Measurements from ENCODE around the gene TIMM8B.

Gene TIMM8B, protein sequence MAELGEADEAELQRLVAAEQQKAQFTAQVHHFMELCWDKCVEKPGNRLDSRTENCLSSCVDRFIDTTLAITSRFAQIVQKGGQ

DNA sequence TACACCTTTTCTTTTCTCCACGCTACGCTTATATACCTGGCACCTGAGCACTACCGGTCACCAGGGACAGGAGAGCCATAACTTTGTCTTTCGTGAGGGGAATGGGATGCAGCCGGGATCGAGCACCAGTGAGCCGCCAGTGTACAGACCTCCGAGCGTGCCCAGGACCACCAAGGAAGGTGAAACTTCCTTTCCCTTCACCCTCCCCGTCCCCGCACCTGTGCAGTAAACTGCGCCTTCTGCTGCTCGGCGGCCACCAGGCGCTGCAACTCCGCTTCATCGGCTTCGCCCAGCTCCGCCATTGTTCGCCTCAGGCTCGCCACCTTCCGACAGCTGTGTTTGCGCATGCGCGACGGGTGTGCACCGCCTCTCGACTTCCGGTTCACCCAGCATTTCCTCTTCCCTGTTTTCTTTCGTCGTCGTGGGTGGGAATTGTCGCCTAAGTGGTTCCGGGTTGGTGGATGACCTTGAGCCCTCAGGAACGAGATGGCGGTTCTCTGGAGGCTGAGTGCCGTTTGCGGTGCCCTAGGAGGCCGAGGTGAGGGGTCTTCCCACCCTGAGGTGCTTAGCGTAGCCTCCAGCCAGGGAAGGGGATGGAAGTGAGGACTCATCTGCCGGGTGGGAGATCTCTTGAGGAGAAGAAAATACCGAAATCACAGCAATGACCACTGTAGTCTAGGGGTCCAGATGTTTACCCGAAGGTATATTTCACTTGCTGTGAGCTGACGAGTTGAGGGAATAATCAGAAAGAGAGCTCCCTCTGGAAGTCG, at the start of gene TIMM8B, which contains the start of gene SDHD:
Gene TIMM8B, minus strand, starts transcription at position 335 of the 770 bp plus-strand sequence. Its CDS starts 33 bp downstream, at position 302.
Gene SDHD, plus strand, starts transcription at position 452 of the 770 bp plus-strand sequence. Its CDS starts 35 bp downstream, at position 487.
- TF ChIP-seq, protein P1, sequence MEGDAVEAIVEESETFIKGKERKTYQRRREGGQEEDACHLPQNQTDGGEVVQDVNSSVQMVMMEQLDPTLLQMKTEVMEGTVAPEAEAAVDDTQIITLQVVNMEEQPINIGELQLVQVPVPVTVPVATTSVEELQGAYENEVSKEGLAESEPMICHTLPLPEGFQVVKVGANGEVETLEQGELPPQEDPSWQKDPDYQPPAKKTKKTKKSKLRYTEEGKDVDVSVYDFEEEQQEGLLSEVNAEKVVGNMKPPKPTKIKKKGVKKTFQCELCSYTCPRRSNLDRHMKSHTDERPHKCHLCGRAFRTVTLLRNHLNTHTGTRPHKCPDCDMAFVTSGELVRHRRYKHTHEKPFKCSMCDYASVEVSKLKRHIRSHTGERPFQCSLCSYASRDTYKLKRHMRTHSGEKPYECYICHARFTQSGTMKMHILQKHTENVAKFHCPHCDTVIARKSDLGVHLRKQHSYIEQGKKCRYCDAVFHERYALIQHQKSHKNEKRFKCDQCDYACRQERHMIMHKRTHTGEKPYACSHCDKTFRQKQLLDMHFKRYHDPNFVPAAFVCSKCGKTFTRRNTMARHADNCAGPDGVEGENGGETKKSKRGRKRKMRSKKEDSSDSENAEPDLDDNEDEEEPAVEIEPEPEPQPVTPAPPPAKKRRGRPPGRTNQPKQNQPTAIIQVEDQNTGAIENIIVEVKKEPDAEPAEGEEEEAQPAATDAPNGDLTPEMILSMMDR (IDR thresholded peaks at IDR 0.05): no peak

DNA sequence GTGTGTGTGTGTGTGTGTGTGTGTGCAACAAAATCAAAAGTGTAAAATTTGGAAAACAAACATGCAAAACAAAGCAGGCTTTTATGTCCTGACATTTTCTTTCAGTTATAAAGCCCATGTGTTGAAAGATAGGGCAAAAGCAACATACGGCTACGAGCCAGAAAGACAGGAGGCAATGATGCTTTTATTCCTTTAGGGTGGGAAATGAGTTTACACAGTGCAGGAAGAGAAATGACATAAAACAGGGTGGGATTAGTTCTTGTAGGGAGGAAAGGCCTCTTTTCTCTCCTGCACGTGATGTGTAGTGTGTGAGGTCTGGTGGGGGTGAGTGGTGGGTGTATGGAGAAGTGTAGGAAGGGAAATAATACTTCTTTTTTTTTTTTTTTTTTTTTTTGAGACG, 47.9 kb upstream of the TIMM8B start:
- TF ChIP-seq, protein P1 (IDR thresholded peaks at IDR 0.05): no peak

DNA sequence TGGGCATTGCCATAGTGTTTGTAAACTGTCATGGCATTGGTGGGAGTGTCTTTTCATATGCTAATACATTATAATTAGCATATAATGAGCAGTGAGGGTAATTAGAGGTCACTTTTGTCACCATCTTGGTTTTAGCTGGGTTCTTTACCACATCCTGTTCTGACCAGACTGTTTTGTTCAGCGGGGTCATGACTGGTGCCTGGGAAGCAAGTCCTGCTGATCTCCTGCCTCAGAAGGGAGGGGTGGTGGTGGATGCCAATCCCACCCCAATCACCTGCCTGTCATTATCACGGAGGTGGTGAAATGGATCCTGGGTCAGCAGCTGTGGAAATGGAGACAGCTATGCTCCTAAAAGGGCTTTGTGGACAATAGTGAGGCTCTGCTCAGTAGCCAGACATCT, 46.2 kb upstream of the TIMM8B start:
- TF ChIP-seq, protein P1 (IDR thresholded peaks at IDR 0.05): no peak

DNA sequence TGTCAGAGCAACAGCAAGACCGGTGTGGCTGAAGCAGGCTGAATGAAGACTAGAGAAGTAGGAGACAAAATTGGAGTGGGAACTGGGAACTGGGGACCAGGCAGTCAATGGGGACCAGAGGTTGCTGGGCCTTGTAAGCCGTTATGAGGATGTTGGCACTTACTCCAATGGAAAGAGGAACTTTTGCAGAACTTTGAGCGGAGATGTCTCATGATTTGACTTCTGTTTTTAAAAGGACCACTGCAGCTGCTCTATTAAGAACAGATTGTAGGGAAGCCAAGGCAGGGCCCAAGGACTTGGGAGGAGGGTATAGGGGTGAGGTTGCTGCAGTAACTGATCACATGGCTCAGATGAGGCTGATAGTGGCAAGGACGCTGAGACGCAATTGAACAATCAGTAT, 43.1 kb upstream of the TIMM8B start:
- TF ChIP-seq, protein P1 (IDR thresholded peaks at IDR 0.05): no peak

DNA sequence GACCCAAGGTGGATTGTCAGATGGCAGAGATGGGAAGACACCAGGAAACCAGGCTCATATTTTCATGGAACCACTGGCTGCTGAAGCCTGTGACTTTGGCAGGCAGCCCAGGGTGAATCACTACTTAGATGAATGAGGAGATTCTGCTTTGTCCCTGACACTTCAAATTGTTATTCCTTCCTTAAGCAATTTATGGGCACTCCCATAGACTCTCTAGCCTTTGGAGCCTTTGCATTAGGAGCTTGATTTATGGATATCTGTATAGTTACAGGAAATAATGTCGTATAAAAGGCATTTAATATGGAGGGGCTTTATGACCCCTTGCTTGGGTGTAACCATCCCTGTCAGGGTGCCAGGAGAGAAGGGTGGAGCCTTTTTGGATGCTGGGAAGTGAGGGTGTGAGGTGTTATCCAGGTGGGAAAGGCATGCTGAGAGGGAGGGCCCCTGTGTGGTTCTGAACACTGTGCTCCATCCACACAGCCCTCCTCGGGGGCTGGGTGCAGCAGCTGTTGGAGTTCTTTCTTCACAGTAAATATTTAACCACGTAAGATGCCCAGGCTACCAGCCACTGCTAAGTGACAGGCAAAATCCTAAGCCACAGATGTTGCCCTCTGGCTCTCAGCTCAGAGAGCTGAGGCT, 42.0 kb upstream of the TIMM8B start:
- TF ChIP-seq, protein P1 (IDR thresholded peaks at IDR 0.05): no peak

DNA sequence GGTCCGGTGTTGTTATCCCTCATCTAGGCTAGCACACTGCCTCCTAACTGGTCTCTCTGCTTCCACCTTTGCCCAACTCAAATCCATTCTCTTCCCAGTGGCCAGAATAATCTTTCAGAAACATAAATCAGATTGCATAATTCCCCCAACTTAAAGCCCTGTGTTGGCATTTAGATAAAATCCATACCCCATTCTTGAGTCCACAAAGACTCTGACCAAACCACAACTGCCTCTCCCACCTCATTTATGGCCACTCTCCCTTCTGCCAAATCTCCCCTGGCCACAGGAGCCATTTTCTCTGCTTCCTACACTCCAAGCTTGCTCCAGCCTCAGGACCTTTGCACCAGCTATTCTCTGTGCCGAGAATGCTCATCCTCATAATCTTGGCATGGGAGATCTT, 40.5 kb upstream of the TIMM8B start:
- TF ChIP-seq, protein P1 (IDR thresholded peaks at IDR 0.05): no peak

DNA sequence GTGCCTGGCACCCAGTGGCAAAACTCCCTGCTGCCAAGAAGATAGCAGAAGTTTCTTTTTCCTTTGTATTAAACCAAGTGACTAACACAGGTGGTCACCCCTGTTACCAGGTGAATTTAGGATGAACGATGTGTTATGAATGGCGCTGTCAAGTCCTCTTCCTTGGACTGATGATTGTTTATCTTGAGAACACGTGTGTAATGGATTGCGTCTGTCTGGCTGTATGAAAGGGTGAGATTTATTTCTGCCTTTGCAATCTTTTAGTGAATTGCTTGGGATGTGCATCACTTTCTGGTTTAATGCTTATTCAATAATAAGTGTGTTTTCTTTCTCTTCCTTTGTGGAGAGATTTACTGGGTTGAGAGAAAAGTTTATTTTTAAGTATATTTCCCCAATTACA, 36.6 kb upstream of the TIMM8B start:
- TF ChIP-seq, protein P1 (IDR thresholded peaks at IDR 0.05): no peak
